ENCODE data around the gene NPBWR2.
"Not testable (repeated sequence)": the region's sequence is repeated elsewhere in the genome, so short reads cannot be mapped to it uniquely, and the experiment has no call there.

The NPBWR2 gene

GRCh38 chr20:64102647-64103354, 4.6 kb downstream of the NPBWR2 start:
- peak; percentile 86 for DNase-seq

GRCh38 chr20:64101731-64102621, 5.4 kb downstream of the NPBWR2 start:
- no peak for DNase-seq

GRCh38 chr20:64100946-64101688, 6.2 kb downstream of the NPBWR2 start:
- DNase-seq: no peak

- no peak for DNase-seq
Measured at GRCh38 chr20:64100566-64100888, 6.8 kb downstream of the NPBWR2 start.

GRCh38 chr20:64099880-64100565, 7.3 kb downstream of the NPBWR2 start:
- DNase-seq: peak; percentile 82

GRCh38 chr20:64099086-64099786, 8.1 kb downstream of the NPBWR2 start:
- DNase-seq: no peak

- no peak for DNase-seq
Measured at GRCh38 chr20:64098471-64099013, 8.8 kb downstream of the NPBWR2 start.

- DNase-seq: no peak
Measured at GRCh38 chr20:64096535-64096934, 10.8 kb downstream of the NPBWR2 start.

GRCh38 chr20:64095927-64096326, 11.4 kb downstream of the NPBWR2 start:
- no peak for DNase-seq

GRCh38 chr20:64095455-64095854, 11.9 kb downstream of the NPBWR2 start:
- DNase-seq: no peak

- no peak for DNase-seq
Measured at GRCh38 chr20:64093013-64093503, 14.3 kb downstream of the NPBWR2 start.

- DNase-seq: no peak
Measured at GRCh38 chr20:64092258-64093012, 14.9 kb downstream of the NPBWR2 start.

- DNase-seq: no peak
Measured at GRCh38 chr20:64091770-64092169, 15.6 kb downstream of the NPBWR2 start.

- DNase-seq: no peak
Measured at GRCh38 chr20:64091340-64091739, 16.0 kb downstream of the NPBWR2 start.

- no peak for DNase-seq
Measured at GRCh38 chr20:64090165-64090564, 17.2 kb downstream of the NPBWR2 start.

- DNase-seq: not testable (repeated sequence)
Measured at GRCh38 chr20:64088586-64088985, 18.8 kb downstream of the NPBWR2 start.

GRCh38 chr20:64087226-64087825, 20.0 kb downstream of the NPBWR2 start:
- not testable (repeated sequence) for DNase-seq

- DNase-seq: no peak
Measured at GRCh38 chr20:64086801-64087200, 20.6 kb downstream of the NPBWR2 start.

- DNase-seq: no peak
Measured at GRCh38 chr20:64084685-64085152, 22.6 kb downstream of the NPBWR2 start.
